A549 (cell line): ENCODE results near the gene GLOD4. TPM values are rescaled to one million over a fixed set of nuclear protein-coding genes. Genes with fewer than 3 reads are reported as not detected.
"Not testable (repeated sequence)": the region's sequence is repeated elsewhere in the genome, so short reads cannot be mapped to it uniquely, and the experiment has no call there.

Source experiments
- ATAC-seq, 2 experiments: fragments of 200-7000 bp in 1 of 2; fragments of >200 bp in 1 of 2; cut with Nextera tagmentation in 1 of 2; cut with Tn5 transposase in 1 of 2; 3 replicates each; pipeline versions ENCODE4 v1.8.0 to v1.9.1; 2018 to 2020; ENCODE audit warnings: mild to moderate bottlenecking in 1 of 2, moderate library complexity in 1 of 2
- CTCF ChIA-PET: fragments of 300-600 bp; sonication (Branson Sonifier 250); formaldehyde crosslinking; extraction: SDS; loops from one replicate; lab custom pipeline; 2021; ENCODE audit warnings: antibody characterized with exemption, inconsistent platforms; lab: Yijun Ruan, JAX
- POLR2A ChIA-PET: fragments of 350-600 bp; formaldehyde crosslinking; extraction: SDS; loops from one replicate; lab custom pipeline; 2021; ENCODE audit warnings: antibody characterized with exemption, inconsistent platforms; lab: Yijun Ruan, JAX
- DNase-seq, 2 experiments: peaks; one replicate each; pipeline versions ENCODE4 v3.0.0 to v3.0.0-alpha.2; 2011 to 2016; ENCODE audit warnings: low read depth in 1 of 2, low spot score in 1 of 2
- FAIRE-seq: peaks from 2 replicates; lab custom pipeline; 2011; peaks lifted over from hg19 to GRCh38; lab: Jason Lieb, UNC
- H3K27ac ChIP-seq, 2 experiments: fragments of >200 bp; sonication (Bioruptor Twin); formaldehyde crosslinking; 3 replicates each; pipeline ENCODE4 v1.5.1; 2016 to 2017
- H3K4me1 ChIP-seq: fragments of >200 bp; sonication (Bioruptor Twin); formaldehyde crosslinking; 3 replicates; pipeline ENCODE4 v1.6.1; 2016
- H3K4me2 ChIP-seq: fragments of >200 bp; sonication (Bioruptor Twin); formaldehyde crosslinking; 3 replicates; pipeline ENCODE4 v1.6.1; 2016
- H3K4me3 ChIP-seq: fragments of >200 bp; sonication (Bioruptor Twin); formaldehyde crosslinking; 3 replicates; pipeline ENCODE4 v1.5.1; 2016
- H3K9me3 ChIP-seq: fragments of >200 bp; sonication (Bioruptor Twin); formaldehyde crosslinking; 3 replicates; pipeline ENCODE4 v1.6.1; 2016
- CEBPB ChIP-seq, 2 experiments: fragments of >200 bp in 1 of 2; sonication (Bioruptor Twin) in 1 of 2; formaldehyde crosslinking in 1 of 2; IDR thresholded peaks; 2 replicates each; pipeline ENCODE4 v1.6.1; 2012 to 2016
- CHD2 ChIP-seq: fragments of 150-350 bp; IDR thresholded peaks from 2 replicates; pipeline ENCODE4 v1.6.1; 2014; ENCODE audit warnings: low read length; ENCODE audit not compliant: partially characterized antibody
- CHD4 ChIP-seq: fragments of 200-600 bp; sonication (generic); IDR thresholded peaks from 2 replicates; pipeline ENCODE4 v1.6.1; 2016; ENCODE audit warnings: antibody characterized with exemption, mild to moderate bottlenecking, borderline replicate concordance
- CTCF ChIP-seq: fragments of >200 bp; sonication (Bioruptor Twin); formaldehyde crosslinking; IDR thresholded peaks from 3 replicates; pipeline ENCODE4 v1.5.1; 2016
- E2F6 ChIP-seq: IDR thresholded peaks from 2 replicates; pipeline ENCODE4 v1.6.1; 2012; ENCODE audit warnings: low read depth, borderline replicate concordance
- FOSL2 ChIP-seq, 2 experiments: fragments of 450-650 bp in 1 of 2; fragments of >200 bp in 1 of 2; sonication (Bioruptor Twin) in 1 of 2; formaldehyde crosslinking; IDR thresholded peaks; 2 replicates each; pipeline versions ENCODE4 v1.5.0 to v1.6.1; 2016 to 2020; ENCODE audit warnings: mild to moderate bottlenecking in 1 of 2, moderate library complexity in 1 of 2
- HEYL ChIP-seq: fragments of 250-450 bp; sonication (Bioruptor Pico); IDR thresholded peaks from 2 replicates; pipeline ENCODE4 v1.8.0; 2021; ENCODE audit warnings: mild to moderate bottlenecking, moderate library complexity
- HOXA7 ChIP-seq: fragments of 250-450 bp; sonication (Bioruptor Pico); IDR thresholded peaks from 2 replicates; pipeline ENCODE4 v1.5.0; 2020; ENCODE audit warnings: mild to moderate bottlenecking, moderate library complexity
- HOXB13 ChIP-seq: fragments of 250-450 bp; sonication (Bioruptor Pico); IDR thresholded peaks from 2 replicates; pipeline ENCODE4 v1.5.0; 2020; ENCODE audit warnings: low read depth, mild to moderate bottlenecking, moderate library complexity
- MAFK ChIP-seq: fragments of 450-650 bp; IDR thresholded peaks from 2 replicates; pipeline ENCODE4 v1.6.1; 2014; ENCODE audit not compliant: partially characterized antibody
- MAZ ChIP-seq: fragments of 150-350 bp; IDR thresholded peaks from 2 replicates; pipeline ENCODE4 v1.6.1; 2014; ENCODE audit warnings: antibody characterized with exemption, low read depth, low read length, borderline replicate concordance
- NPAS2 ChIP-seq: fragments of 250-450 bp; sonication (Bioruptor Pico); IDR thresholded peaks from 2 replicates; pipeline ENCODE4 v1.8.0; 2022; ENCODE audit warnings: mild to moderate bottlenecking, moderate library complexity, borderline replicate concordance
- NR3C1 ChIP-seq: fragments of >200 bp; sonication (Bioruptor Twin); formaldehyde crosslinking; IDR thresholded peaks from 3 replicates; pipeline ENCODE4 v1.6.1; 2017
- REST ChIP-seq: fragments of 200-600 bp; sonication (generic); IDR thresholded peaks from 2 replicates; pipeline ENCODE4 v1.6.1; 2016; ENCODE audit warnings: antibody characterized with exemption, mild to moderate bottlenecking, moderate library complexity
- SMC3 ChIP-seq: fragments of >200 bp; sonication (Bioruptor Twin); formaldehyde crosslinking; IDR thresholded peaks from 3 replicates; pipeline ENCODE4 v1.6.1; 2018; ENCODE audit warnings: inconsistent platforms
- SREBF2 ChIP-seq: fragments of 450-650 bp; IDR thresholded peaks from 2 replicates; pipeline ENCODE4 v1.6.1; 2014; ENCODE audit warnings: mild to moderate bottlenecking, moderate library complexity
- TFCP2L1 ChIP-seq: fragments of 250-450 bp; sonication (Bioruptor Pico); IDR thresholded peaks from 2 replicates; pipeline ENCODE4 v1.5.0; 2021; ENCODE audit warnings: mild to moderate bottlenecking
- ZFP36 ChIP-seq: fragments of 450-650 bp; IDR thresholded peaks from 2 replicates; pipeline ENCODE4 v1.6.1; 2014; ENCODE audit warnings: borderline replicate concordance; ENCODE audit not compliant: partially characterized antibody
- ZNF302 ChIP-seq: fragments of 250-450 bp; sonication (Bioruptor Pico); IDR thresholded peaks from 2 replicates; pipeline ENCODE4 v1.9.0; 2021; ENCODE audit warnings: inconsistent platforms, mild to moderate bottlenecking, moderate library complexity
- WGBS: methylation state at CpG from one replicate; pipeline ENCODE4 v1.1.6; 2017; ENCODE audit errors: missing lambda C conversion rate; 5-methylcytosine and 5-hydroxymethylcytosine counted together
- polyA plus RNA-seq, 4 experiments: library from polyadenylated mRNA; depleted of rRNA in 3 of 4; stranded (reverse); fragments of >200 nt; fragmentation: RNase III in 1 of 4; extraction: RNeasy Plus Mini Kit Qiagen cat#74134 plus additional on column Dnase treatment in 1 of 4; gene quantifications; 2 replicates in 3 of 4; 3 replicates in 1 of 4; pipeline ENCODE4 v1.2.3, GENCODE V29; 2011 to 2017

Gene GLOD4
- polyA plus RNA-seq, 2 of the 4 experiments (the other 2 are of a cell fraction), result 133 to 141 TPM

GRCh38 chr17:830381-830780 is 48.3 kb upstream of the GLOD4 start:
- no peak for DNase-seq
- POLR2A ChIA-PET, result no interaction called here
- Histone ChIP-seq H3K4me3 (no peak overlapping the region), H3K4me2 (no peak overlapping the region), H3K9me3 (peaks cover 8% of the 10 kb centered on the region), H3K4me1 (no peaks in the 10 kb centered on the region), H3K27ac (no peak overlapping the region)
- TF ChIP-seq CHD4 (no peak), ZNF302 (CRISPR knock-in tag) (no peak), NR3C1 (no peak), CTCF (no peak), REST (no peak), SMC3 (no peak), E2F6 (no peak), SREBF2 (no peak), HOXA7 (CRISPR knock-in tag) (no peak), ZFP36 (no peak), MAZ (no peak), CEBPB (IDR thresholded peaks at IDR 0.05) (no peak), TFCP2L1 (no peak), MAFK (no peak), HEYL (CRISPR knock-in tag) (no peak), HOXB13 (CRISPR knock-in tag) (no peak), FOSL2 (IDR thresholded peaks at IDR 0.05) (no peak), FOSL2 (CRISPR knock-in tag; IDR thresholded peaks at IDR 0.05) (no peak), CHD2 (no peak), NPAS2 (CRISPR knock-in tag) (no peak)
- 85% methylated on average over 19 of the region's 19 CpGs for WGBS
- ATAC-seq, result no peak
- CTCF ChIA-PET, result interaction anchor here (0.9 to 2.0 kb wide), 2 partner anchors 19 to 150 kb away, joined by 3 to 4 read pairs; partner anchors contain the start of gene NXN
- no peak for FAIRE-seq

GRCh38 chr17:829614-830013 is 47.5 kb upstream of the GLOD4 start:
- H3K9me3 ChIP-seq, FAIRE-seq, POLR2A ChIA-PET, H3K4me2 ChIP-seq, ATAC-seq, DNase-seq, H3K27ac ChIP-seq, H3K4me1 ChIP-seq, H3K4me3 ChIP-seq: not testable (repeated sequence)
- CTCF ChIA-PET, result interaction anchor here (0.9 to 2.0 kb wide), 2 partner anchors 20 to 151 kb away, joined by 3 to 4 read pairs; partner anchors contain the start of gene NXN
- WGBS, result 77% methylated on average over 3 of the region's 3 CpGs
